ENCODE results near the gene PTPN21. TPM values are rescaled to one million over a fixed set of nuclear protein-coding genes. Genes with fewer than 3 reads are reported as not detected.

Gene PTPN21
- total and polyA plus RNA-seq, 2 donors (not counting 3 experiments of a cell fraction or from before 2014, with no cell fraction given), result 9.2 to 16.1 TPM

- Histone ChIP-seq H3K4me3 (replicated peaks in 1 of 3; ENCODE audit: insufficient read depth in 1 of 3, low read depth in 1 of 3, low read length in 3 of 3) (no peak overlapping the region), H3K9ac (replicated peaks; ENCODE audit: extremely low read depth, insufficient read depth, low read length) (no peak overlapping the region), H3K36me3 (ENCODE audit: control insufficient read depth in 2 of 2, extremely low read depth in 1 of 2, insufficient read depth in 2 of 2, low read length in 2 of 2) (peaks cover 4 to 7% of the 10 kb centered on the region in 2 experiments), H4K20me1 (replicated peaks; ENCODE audit: control insufficient read depth, extremely low read depth, insufficient read depth, low read length) (no peaks in the 10 kb centered on the region), H3K79me2 (ENCODE audit: control insufficient read depth, insufficient read depth, low read length) (peaks cover 8% of the 10 kb centered on the region), H3K27me3 (ENCODE audit: control insufficient read depth in 2 of 2, insufficient read depth in 2 of 2, low read length in 2 of 2) (no peaks in the 10 kb centered on the region), H3K9me3 (replicated peaks; ENCODE audit: control insufficient read depth, insufficient read depth, low read length) (no peaks in the 10 kb centered on the region), H3K4me1 (ENCODE audit: control insufficient read depth, extremely low read depth, insufficient read depth, low read length) (no peaks in the 10 kb centered on the region), H3K4me2 (ENCODE audit: insufficient read depth, low read length) (no peak overlapping the region), H2AFZ (ENCODE audit: low read depth, low read length) (no peak overlapping the region), H3K9me1 (replicated peaks; ENCODE audit: control insufficient read depth, extremely low read depth, insufficient read depth, low read length) (no peaks in the 10 kb centered on the region), H3K27ac (ENCODE audit: insufficient read depth, low read depth, low read length) (no peak overlapping the region)
- BruUV-seq (replicated peaks), result no TSS peak
- FAIRE-seq (no peak), DNase-seq (ENCODE audit: low read depth, low spot score) (no peak)
- intact Hi-C loops (cut with micrococcal nuclease), result no loop called here
- ChIA-PET POLR2A (no interaction called here), CTCF (no interaction called here)
- TF ChIP-seq POLR2A (IDR thresholded peaks at IDR 0.05; ENCODE audit: low read depth, low read length) (no peak), GATA2 (IDR thresholded peaks at IDR 0.05; ENCODE audit: insufficient read depth, insufficient read length, low read depth, low read length) (no peak), FOS (IDR thresholded peaks at IDR 0.05; ENCODE audit: borderline replicate concordance, insufficient read depth, low read length) (no peak), EZH2 (IDR thresholded peaks at IDR 0.05; ENCODE audit: borderline replicate concordance, low read depth, low read length, severe bottlenecking) (no peak), POLR2AphosphoS5 (IDR thresholded peaks at IDR 0.05; ENCODE audit: insufficient read depth, low read depth, low read length) (no peak), JUN (IDR thresholded peaks at IDR 0.05; ENCODE audit: borderline replicate concordance, insufficient read depth, insufficient read length, low read depth) (no peak), MYC (IDR thresholded peaks at IDR 0.05; ENCODE audit: low read depth, low read length) (no peak)
- TF ChIP-seq, protein P1, sequence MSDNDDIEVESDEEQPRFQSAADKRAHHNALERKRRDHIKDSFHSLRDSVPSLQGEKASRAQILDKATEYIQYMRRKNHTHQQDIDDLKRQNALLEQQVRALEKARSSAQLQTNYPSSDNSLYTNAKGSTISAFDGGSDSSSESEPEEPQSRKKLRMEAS (IDR thresholded peaks at IDR 0.05; ENCODE audit: insufficient read depth, insufficient read length), result no peak
- TF ChIP-seq, protein P2, sequence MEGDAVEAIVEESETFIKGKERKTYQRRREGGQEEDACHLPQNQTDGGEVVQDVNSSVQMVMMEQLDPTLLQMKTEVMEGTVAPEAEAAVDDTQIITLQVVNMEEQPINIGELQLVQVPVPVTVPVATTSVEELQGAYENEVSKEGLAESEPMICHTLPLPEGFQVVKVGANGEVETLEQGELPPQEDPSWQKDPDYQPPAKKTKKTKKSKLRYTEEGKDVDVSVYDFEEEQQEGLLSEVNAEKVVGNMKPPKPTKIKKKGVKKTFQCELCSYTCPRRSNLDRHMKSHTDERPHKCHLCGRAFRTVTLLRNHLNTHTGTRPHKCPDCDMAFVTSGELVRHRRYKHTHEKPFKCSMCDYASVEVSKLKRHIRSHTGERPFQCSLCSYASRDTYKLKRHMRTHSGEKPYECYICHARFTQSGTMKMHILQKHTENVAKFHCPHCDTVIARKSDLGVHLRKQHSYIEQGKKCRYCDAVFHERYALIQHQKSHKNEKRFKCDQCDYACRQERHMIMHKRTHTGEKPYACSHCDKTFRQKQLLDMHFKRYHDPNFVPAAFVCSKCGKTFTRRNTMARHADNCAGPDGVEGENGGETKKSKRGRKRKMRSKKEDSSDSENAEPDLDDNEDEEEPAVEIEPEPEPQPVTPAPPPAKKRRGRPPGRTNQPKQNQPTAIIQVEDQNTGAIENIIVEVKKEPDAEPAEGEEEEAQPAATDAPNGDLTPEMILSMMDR (IDR thresholded peaks at IDR 0.05; ENCODE audit: extremely low read depth in 1 of 2, insufficient read depth in 1 of 2, low read depth in 1 of 2, low read length in 2 of 2), result no peak
- dilution Hi-C loops (cut with MboI; ENCODE audit: extremely low pct_ligation_motif_present, low sequenced_read_pairs), result no loop called here
These were observed 78.5 kb downstream of the PTPN21 start for GRCh38 chr14:88476214-88476774.

All from endothelial cell of umbilical vein (primary cell).